Motor neuron (in vitro differentiated cells): Measurements from ENCODE around the gene SIGMAR1. TPM values are rescaled to one million over a fixed set of nuclear protein-coding genes. Genes with fewer than 3 reads are reported as not detected.
A peak's percentile ranks its signal among the peaks of the same experiment; 100 is the strongest.

ENCODE experiments used
- ATAC-seq, 8 experiments: fragments of 200-7000 bp; cut with Tn5 transposase; replicated peaks in 6 of 8; 2 replicates each; pipeline ENCODE4 v1.8.0; 2021; ENCODE audit warnings: mild to moderate bottlenecking in 8 of 8, moderate library complexity in 8 of 8
- H3K27ac ChIP-seq, 2 donors: fragments of 250-450 bp; sonication (Bioruptor Pico); 2 replicates each; pipeline ENCODE4 v1.9.0; 2021; ENCODE audit warnings: antibody characterized with exemption in 2 of 2, mild to moderate bottlenecking in 2 of 2, moderate library complexity in 1 of 2
- H3K4me1 ChIP-seq, 2 donors: fragments of 250-450 bp; sonication (Bioruptor Pico); replicated peaks in 1 of 2; 2 replicates each; pipeline ENCODE4 v1.6.1; 2021; ENCODE audit warnings: antibody characterized with exemption in 2 of 2, mild to moderate bottlenecking in 2 of 2, moderate library complexity in 1 of 2
- H3K4me3 ChIP-seq, 5 donors: fragments of 250-450 bp; sonication (Bioruptor Pico); 2 replicates each; pipeline ENCODE4 v1.9.0; 2021; ENCODE audit warnings: antibody characterized with exemption in 5 of 5, mild to moderate bottlenecking in 5 of 5, moderate library complexity in 4 of 5
- WGBS, 10 experiments: fragments of 450-650 bp; shearing (Covaris generic); methylation state at CpG; one replicate each; pipeline ENCODE4 v1.0.0; 2022; 5-methylcytosine and 5-hydroxymethylcytosine counted together
- in situ Hi-C, 9 experiments: fragments of 400-800 bp; cut with MboI; loops; one replicate each; pipeline ENCODE4 v1.15.0; 2021; ENCODE audit warnings: low sequenced_read_pairs in 9 of 9, low pct_unique_long_range_greater_than_20kb in 2 of 9; ENCODE audit not compliant: unreplicated experiment in 9 of 9
- total RNA-seq, 8 experiments: library from RNA; unstranded; fragments of 300-600 nt; gene quantifications; 2 replicates each; pipeline versions ENCODE4 v1.2.3 to v1.2.4, GENCODE V29; 2022

SIGMAR1 gene
- total RNA-seq, 8 experiments from 2014 or later: 22.7 to 123 (median 41.2) TPM

DNA sequence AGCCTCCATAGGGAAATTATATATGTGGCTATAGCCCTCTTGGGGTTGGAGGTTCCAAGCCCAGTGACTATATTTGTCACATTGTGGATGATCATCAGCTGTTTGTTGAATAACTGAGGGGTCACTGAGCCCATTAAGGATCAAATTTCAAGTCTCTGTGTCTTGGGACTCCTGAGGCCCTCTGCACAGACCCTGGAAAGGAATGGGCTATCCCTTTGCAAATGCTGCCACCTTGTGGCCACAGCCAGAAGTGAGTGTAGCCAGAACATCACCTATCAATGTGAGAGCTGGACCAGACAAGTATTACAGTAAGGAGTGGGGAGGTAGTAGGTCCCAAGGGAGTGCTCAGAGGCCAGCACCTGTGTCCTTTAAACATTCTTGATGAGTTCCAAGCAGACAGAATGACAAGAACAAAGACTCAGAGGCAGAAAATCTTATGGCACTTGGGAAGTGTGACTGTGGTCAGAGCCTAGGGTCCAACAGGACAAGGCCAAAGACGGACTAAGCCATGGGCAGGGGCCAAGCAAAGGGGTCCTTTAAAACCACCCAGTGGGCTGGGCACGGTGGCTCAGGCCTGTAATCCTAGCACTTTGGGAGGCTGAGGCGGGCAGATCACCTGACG is 33.9 kb downstream of the SIGMAR1 start:
- in situ Hi-C loops: loop anchor here in 1 of 9 experiments (10.0 kb wide), 1 partner anchor 169 kb away; no protein-coding TSS in a partner anchor
- 40 to 100% (median 70%) methylated on average over 1 to 4 of the region's 4 CpGs; no CpG with 5 or more reads in 6 of the 10 experiments for WGBS, 10 experiments
- no peak overlapping the region for H3K27ac ChIP-seq
- H3K4me3 ChIP-seq: no peak overlapping the region
- ATAC-seq: peak; percentile 61 to 91 (median 86)
- H3K4me1 ChIP-seq: peaks cover 18 to 33% of the 10 kb centered on the region in 2 donors

DNA sequence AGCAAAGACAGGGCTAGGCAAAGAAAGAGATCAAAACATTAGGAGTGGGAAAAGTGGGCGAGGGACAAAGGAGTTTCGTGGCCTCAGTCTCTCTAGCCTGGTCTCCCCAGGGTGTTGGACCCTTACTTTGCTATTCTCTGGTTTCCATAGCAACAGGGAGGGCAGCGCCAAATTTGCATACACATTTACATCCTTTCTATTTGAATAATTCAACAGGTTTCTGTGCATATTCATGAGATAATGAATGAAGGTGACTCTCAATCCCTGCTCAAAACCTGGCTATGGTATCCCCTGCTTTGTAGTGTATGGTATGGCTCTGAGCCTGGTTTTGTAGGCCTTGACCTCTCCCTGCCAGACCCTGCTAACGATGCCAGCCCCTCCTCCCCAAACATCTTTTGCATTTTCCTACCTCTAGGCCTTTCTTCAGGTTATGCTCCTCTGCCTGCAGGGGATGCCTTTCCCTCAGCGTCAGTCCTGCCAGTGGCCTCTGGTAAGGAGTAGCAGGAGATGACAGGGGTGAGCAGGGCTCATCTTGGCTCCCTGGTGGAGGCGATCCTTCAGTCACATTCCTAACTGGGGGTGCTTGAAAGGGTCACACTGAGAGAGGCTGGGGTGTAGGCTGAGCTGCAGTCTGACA is 35.5 kb downstream of the SIGMAR1 start:
- Histone ChIP-seq H3K27ac (no peak overlapping the region), H3K4me1 (peaks cover 14 to 24% of the 10 kb centered on the region in 2 donors), H3K4me3 (no peak overlapping the region)
- in situ Hi-C loops: loop anchor here in 1 of 9 experiments (10.0 kb wide), 1 partner anchor 167 kb away; no protein-coding TSS in a partner anchor
- ATAC-seq: peak in 4 of 8 experiments; percentile 51 to 75 (median 66)
- 0 to 100% (median 52%) methylated on average over 1 to 6 of the region's 6 CpGs for WGBS, 10 experiments

DNA sequence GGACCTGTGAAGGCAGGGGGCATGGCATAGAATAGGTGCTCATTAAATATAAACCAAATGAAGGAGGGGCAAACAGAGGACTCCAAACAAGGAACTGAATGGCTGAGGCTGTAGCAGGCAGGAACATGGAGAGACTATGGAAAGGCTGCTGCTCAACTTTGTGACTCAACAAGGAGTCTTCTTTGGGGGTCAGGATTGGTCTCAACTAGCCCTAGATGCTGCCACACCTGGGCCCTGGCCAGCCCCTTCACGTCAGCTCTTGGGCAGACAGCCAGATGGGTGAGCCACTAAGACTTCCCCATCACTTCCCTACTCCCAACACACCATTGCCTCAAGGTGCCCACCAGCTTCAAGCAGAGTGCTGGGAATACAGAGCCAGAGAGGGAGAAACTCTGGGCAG is 36.7 kb downstream of the SIGMAR1 start:
- 80% methylated on average over 1 of the region's 1 CpG; no CpG with 5 or more reads in 9 of the 10 experiments for WGBS, 10 experiments
- in situ Hi-C loops: loop anchor here in 1 of 9 experiments (10.0 kb wide), 1 partner anchor 166 kb away; no protein-coding TSS in a partner anchor
- Histone ChIP-seq H3K4me3 (no peak overlapping the region), H3K4me1 (peaks cover 7 to 15% of the 10 kb centered on the region in 2 donors), H3K27ac (no peak overlapping the region)
- no peak for ATAC-seq

DNA sequence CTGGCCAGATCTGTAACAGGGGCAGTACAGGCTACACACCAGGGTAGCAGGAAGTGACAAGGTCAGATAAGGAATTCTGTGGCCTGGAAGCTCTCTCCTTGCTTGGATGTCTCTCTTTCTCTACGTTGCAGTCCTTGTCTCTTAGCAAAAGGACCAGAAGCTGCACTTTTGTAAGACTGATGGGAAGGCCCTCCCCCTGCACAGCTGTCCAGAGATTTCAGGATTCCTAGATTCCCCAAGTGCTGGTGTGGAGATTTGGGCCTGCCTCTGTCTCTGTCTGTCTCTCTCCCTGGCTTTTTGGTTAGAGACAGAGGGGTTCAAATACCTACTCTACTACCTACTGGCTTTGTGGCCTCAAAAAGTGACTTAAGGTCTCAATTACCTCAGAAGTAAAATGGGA is 38.0 kb downstream of the SIGMAR1 start:
- no peak for ATAC-seq

DNA sequence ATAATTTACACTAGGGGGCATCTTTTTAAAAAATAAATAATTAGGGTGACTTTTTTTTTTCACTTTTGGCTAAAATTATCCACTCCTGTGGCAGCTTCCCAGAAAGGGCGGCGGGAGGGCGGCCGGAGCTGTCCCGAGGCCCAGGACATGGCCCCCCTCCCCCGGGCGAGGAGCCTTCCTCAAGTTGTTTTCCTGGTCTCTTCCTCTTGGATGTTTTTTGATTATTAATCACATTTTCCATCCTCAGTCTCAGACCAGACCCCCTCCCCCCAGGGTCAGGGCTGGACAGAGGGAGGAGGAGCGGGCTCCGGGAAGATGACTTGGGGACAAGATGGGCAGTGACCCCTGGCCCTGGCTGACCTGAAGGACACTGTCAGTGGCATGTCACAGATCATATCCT is 43.4 kb downstream of the SIGMAR1 start:
- WGBS, 10 experiments: 31 to 100% (median 86%) methylated on average over 2 to 5 of the region's 9 CpGs; no CpG with 5 or more reads in 2 of the 10 experiments
- no peak overlapping the region for H3K4me3 ChIP-seq
- peaks cover 19 to 20% of the 10 kb centered on the region in 2 donors for H3K4me1 ChIP-seq
- in situ Hi-C loops: no loop called here
- ATAC-seq: no peak
- H3K27ac ChIP-seq: no peak overlapping the region

More for the DNA sequence above, 38.0 kb downstream of the SIGMAR1 start:
- 0 to 50% (median 43%) methylated on average over 1 of the region's 1 CpG; no CpG with 5 or more reads in 3 of the 10 experiments for WGBS, 10 experiments
- in situ Hi-C loops: no loop called here
- no peak overlapping the region for H3K27ac ChIP-seq
- no peak overlapping the region for H3K4me3 ChIP-seq
- peaks cover 7 to 15% of the 10 kb centered on the region in 2 donors for H3K4me1 ChIP-seq

DNA sequence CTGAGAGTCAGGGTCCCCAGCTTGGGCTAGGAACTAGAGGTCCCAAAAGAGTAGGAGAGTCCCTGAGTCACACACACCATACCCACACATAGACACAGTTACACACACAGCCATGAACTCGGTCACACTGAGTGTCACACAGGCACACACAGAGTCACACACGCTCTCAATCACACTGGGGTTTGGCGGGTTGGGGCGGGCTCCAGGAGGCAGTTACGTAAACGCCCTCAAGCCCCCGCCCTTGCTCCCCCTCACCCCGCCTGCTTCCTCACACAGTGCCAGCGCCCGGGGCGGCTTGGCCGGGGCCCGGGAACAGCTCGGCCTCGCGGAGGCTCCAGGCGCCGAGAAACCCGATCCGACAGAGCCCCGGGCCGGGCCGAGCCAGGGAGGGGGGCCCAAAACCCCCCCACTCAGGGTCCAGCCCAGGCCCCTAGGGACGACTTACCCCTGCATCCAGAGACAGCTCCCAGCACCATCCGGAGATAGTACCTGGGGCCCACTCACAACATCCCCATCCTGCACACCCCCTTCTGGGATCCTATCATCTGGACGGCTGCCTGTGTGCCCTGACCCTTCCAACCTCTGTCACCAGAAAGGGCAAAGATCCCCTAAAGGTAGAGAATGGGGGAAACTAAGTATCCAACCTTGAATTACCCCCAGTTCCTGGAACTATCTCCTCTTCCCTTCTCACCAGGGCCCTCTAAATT is 44.5 kb downstream of the SIGMAR1 start:
- in situ Hi-C loops: no loop called here
- ATAC-seq: peak in 6 of 8 experiments; percentile 5 to 77 (median 39)
- WGBS, 10 experiments: 45% methylated on average over 2 of the region's 26 CpGs; no CpG with 5 or more reads in 9 of the 10 experiments
- H3K4me3 ChIP-seq: no peak overlapping the region
- peaks cover 20 to 23% of the 10 kb centered on the region in 2 donors for H3K4me1 ChIP-seq
- no peak overlapping the region for H3K27ac ChIP-seq

DNA sequence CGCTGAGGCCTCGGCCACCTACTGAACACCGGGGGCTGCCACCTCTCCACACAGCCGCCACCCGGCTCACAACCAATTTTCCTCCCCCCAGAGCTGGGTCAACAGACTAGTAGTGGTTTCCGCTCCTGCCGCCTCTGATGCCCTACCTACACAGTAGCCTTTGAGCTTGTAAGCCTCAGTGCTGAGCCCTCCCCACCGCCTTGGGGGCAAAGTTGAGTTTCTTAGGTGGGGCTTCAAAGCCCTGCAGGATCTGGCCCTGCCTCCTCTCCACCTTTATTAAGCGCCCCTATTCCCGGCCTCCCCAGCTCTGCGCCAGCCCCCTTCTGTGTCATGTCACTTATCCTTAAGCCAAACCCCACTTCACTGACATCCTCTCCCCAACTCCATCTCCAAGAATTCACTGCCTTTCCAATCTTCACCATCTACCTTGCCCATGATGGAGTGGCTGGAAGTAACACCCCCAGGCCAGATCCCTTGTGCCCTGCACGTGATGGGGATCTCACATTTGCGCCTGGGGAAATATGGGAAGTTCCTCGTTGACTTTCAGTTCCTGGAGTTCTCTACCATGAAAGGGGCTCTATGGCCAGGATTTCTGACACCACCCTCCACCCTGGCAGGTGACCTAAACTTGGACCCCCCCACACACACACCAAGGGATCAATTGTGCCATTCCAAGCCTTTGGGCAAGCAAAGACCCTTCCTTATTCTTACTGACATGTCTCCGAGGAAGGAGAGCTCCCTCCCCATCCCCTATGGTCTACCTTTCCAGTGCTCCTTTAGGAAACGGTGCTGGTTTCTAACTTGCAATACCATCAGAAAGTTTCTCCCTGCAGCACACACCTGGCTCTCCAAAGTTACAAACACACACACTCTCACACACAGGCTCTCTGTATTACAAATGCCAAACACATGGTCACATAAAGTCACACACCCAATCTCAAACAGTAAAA is 45.4 kb downstream of the SIGMAR1 start:
- H3K4me3 ChIP-seq: no peak overlapping the region
- peak in 1 of 8 experiments; percentile 1 for ATAC-seq
- in situ Hi-C loops: no loop called here
- H3K27ac ChIP-seq: no peak overlapping the region
- peaks cover 27 to 30% of the 10 kb centered on the region in 2 donors for H3K4me1 ChIP-seq
- 20 to 100% (median 68%) methylated on average over 1 to 12 of the region's 16 CpGs; no CpG with 5 or more reads in 4 of the 10 experiments for WGBS, 10 experiments

DNA sequence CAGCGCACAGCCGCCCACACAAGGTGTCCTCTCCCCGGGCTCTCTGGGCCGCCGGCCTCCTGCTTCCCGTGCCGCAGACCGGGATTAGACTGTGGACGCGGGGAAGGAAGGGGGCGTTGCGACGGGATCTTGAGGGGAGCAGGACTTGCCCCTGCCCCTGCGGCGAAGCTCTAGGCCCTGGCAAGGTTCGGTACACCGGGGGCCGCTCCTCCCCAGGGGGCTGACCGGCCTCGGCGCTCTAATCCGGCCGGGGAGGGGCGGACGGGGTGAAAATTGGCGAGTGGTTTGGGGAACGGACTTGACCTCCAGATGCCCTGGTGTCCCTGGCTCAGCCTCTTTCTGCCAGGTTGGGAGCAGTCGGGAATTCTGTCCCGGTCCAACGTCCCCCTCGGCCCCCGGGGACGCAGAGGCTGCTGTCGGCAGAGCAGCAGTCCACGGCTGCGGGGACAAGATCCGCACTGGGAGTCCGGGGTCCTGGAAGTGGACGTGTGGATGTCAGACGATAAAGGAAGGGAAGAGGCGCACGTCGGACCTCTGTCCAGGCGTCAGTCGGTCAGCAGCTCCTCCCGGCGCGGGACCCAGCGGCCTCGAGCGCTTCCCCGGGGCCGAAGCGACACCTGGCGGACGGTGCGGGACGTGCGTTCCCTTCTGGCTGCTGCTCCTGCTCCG is 46.2 kb downstream of the SIGMAR1 start:
- WGBS, 10 experiments: 0 to 60% (median 46%) methylated on average over 2 to 9 of the region's 60 CpGs; no CpG with 5 or more reads in 5 of the 10 experiments
- Histone ChIP-seq H3K4me3 (peak overlapping the region in 1 of 5 donors; percentile 3), H3K4me1 (peaks cover 35 to 38% of the 10 kb centered on the region in 2 donors), H3K27ac (no peak overlapping the region)
- in situ Hi-C loops: no loop called here
- ATAC-seq: peak; percentile 42 to 84 (median 52)

DNA sequence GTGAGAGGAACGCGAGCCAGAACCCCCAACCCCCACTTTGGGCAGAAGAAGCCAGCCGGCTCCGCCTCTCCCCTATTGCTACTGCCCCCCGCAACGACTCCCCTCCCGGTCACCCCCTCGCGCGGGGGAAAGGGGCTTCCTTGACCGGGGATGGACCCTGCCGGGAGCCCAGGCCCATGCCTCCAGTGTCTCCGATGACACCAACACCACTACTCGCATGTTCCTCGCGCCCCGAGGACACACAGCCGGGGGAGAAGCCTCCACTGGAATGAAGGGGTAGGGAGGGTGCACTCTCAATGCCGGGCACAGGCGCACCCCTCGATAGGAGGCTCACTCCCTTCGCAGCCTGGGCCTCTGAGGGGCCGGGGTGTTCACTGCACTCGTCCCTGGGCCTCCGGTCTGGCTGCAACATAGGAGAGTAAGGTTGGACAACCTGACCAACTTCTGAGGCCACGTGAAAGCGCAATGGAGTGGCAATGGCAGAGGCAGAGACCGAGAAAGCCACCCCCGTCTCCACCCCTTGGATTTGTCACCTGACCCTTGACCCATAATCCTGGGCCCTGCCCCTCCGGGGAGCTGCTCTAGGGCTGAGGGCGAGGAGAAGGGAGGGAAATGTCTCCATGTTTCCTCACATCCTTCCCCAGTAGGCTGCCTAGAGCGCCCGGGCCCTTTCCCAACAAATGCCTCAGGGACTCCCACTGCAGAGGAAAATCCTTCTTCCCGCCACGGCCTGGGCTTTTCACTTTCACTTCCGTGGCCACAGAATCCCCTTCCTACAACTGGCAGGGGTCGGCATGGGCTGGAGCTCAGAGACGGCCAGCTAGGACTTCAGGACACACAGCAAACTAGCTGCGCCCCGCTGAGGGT is 47.0 kb downstream of the SIGMAR1 start:
- peak overlapping the region; percentile 76 to 88 for H3K27ac ChIP-seq
- in situ Hi-C loops: no loop called here
- H3K4me1 ChIP-seq: peaks cover 43 to 46% of the 10 kb centered on the region in 2 donors
- WGBS, 10 experiments: 0 to 80% (median 60%) methylated on average over 1 to 6 of the region's 40 CpGs; no CpG with 5 or more reads in 3 of the 10 experiments
- peak overlapping the region; percentile 52 to 81 (median 71) for H3K4me3 ChIP-seq
- ATAC-seq: peak in 2 of 8 experiments; percentile 1

DNA sequence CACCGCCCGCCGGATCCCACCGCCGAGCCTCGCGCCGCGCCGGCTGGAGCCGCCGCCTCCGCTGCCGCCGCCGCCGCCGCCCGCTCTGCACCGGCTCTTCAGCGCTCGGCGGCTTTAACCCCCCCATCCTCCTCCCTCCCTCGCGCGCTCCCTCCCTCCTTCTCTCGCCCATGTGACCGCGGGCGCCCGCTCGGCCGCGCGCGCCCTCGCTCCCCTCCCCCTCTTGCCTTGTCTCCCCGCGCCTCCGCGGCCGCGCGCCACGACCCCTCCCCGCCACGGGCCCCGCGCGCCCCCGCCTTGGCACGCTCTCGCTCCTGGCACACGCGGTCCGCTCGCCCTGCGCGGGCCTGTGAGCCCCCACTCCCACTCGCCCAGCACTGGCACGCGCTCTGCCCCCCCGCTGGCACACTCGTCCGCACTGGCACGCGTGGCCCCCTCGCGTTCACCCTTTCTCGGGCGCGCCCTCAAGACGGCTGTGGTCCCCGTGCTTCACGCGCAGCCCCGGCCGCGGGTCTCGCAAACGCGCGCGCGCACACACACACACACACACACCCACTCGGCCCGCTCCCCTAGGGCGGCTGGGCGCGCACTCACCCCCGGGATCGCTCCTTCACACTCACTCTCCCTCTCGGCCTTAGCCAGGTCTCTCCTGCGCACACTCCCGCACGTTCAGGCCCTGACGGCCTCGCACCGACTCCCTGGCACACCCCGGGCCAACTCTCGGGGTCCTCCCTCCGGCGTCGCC is 47.8 kb downstream of the SIGMAR1 start, which contains the start of gene CNTFR:
TSS of gene CNTFR (minus strand) at position 89 of the 745 bp plus-strand sequence. CDS start 20,743 bp downstream, outside the sequence.
- Histone ChIP-seq H3K4me3 (peak within 1 kb of the TSS; percentile 52 to 81 (median 71)), H3K27ac (peak within 1 kb of the TSS; percentile 76 to 88), H3K4me1 (peaks cover 47 to 49% of the 10 kb centered on the region in 2 donors)
- in situ Hi-C loops: no loop called here
- ATAC-seq: peak in 7 of 8 experiments; percentile 13 to 75 (median 67)
- WGBS, 10 experiments: no CpG with 5 or more reads among the region's 104 CpGs
